Gastroesophageal sphincter (tissue), 2 donors: ENCODE results near the gene CDH11.

ENCODE experiments used
- POLR2A ChIP-seq, 2 donors: fragments of 450-650 bp; IDR thresholded peaks; one replicate each; pipeline ENCODE4 v1.6.1; 2017; ENCODE audit warnings: antibody characterized with exemption in 2 of 2, mild to moderate bottlenecking in 2 of 2, moderate library complexity in 1 of 2
- POLR2AphosphoS5 ChIP-seq: sonication (generic); formaldehyde crosslinking; IDR thresholded peaks from one replicate; pipeline ENCODE4 v1.6.1; 2017; ENCODE audit warnings: antibody characterized with exemption

GRCh38 chr16:65079549-65079948, 42.3 kb downstream of the CDH11 start:
- TF ChIP-seq POLR2A (IDR thresholded peaks at IDR 0.05) (no peak), POLR2AphosphoS5 (no peak)
